GM18526 (cell line): ENCODE data around the gene BMPR1B.

Source experiments
- POLR2A ChIP-seq: IDR thresholded peaks from 3 replicates; pipeline ENCODE4 v1.6.1; 2011; ENCODE audit not compliant: insufficient read length; ENCODE audit errors: extremely low read depth

Gene BMPR1B

GRCh38 chr4:94913316-94913715 lies 155.6 kb downstream of the BMPR1B start:
- TF ChIP-seq POLR2A: no peak

DNA sequence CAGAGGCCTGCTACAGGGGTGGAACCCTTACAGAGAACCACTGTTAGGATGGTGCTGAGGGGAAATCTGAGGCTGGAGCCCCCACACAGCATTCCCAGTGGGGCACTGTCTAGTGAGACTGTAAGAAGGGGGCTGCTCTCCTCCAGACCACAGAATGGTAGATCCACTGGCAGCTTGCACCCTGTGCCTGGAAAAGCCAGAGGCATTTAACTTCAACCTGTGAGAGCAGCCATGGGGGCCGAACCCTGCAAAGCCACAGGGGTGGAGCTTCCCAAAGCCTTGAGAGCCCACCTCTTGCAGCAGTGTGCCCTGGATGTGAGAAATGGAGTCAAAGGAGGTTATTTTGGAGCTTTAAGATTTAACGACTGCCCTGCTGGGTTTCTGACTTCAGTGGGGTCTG lies 159.4 kb downstream of the BMPR1B start:
- no peak for TF ChIP-seq POLR2A

DNA sequence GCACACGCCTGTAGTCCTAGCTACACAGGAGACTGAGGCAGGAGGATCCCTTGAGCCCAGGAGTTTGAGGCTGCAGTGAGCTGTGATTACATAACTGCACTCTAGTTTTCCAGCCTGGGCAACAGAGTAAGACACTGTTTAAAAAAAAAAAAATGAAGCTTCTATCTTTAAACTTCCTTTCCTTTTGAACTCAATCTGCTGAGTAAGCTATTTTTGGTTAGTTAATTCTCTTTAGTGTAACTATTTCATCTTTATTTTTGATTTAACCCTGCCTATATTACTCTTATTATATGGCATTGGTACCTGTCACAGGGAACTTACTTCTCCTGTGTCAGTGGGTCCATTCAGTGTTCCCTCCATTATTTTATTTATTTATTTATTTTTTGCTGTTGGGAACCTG lies 160.8 kb downstream of the BMPR1B start:
- TF ChIP-seq POLR2A: no peak

DNA sequence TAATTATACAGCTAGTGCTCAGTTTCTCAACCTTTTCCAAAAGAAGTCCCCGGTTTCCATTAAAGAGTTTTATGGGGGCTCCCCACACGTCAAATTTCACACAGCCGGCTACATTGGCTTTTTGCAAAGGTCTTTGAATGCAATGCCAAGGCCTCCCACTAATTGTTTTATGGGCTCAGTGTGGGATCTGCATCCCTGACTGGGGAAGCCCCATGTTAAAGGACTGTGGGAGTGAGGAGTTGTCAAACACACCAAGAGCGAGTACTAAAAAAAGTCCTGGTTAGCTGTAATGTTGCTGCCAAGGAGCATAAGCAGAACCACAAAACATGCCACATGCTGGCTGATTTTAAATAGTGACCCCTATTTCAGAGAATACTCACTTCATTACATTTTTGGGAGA lies 162.6 kb downstream of the BMPR1B start:
- TF ChIP-seq POLR2A: no peak

DNA sequence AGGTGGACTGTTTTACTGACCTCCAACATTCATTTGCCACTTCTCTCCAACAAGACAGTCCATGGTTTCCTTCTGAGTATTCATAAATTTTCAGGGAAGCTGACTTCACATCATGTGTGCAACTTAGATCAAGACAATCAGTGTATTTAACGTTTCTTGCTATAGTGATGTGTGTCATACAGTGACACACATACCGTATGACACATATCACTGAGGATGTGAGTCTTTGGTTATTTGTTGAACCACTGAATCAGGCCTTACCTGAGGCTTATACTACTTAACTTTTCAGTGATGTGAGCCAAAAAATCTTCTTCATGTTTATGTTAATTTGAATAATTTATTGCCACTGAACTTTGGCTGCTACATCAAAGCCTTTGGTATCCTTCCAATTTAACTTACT lies 166.8 kb downstream of the BMPR1B start:
- no peak for TF ChIP-seq POLR2A

DNA sequence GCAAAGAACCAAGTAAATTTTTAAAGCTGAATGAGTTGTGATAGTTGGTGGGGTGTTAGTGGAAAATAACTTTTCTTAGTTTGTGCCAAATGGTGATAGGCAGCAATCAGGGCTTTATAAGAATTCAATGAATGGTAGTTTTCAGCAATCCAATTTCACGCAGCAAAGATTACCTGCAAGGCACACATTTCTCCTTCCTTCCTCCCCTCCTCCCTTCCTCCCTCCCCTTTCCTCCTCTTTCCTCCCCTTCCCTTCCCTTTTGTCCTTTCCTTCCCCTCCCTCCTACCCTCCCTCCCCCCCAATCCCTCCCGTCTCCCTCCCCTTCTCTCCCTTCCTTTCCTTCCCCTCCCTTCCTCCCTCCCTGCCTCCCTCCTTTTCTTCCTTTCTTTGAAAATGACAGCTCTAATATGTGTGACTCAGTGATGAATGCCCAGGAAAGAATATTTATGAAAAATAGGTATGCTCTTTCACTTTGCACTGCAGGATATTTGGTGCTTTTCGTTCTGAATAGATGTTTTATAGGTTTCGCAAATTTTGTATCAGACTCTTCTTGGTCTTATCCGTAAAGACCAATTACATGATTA lies 168.1 kb downstream of the BMPR1B start:
- TF ChIP-seq POLR2A: no peak

GRCh38 chr4:94926936-94927335 lies 169.2 kb downstream of the BMPR1B start:
- no peak for TF ChIP-seq POLR2A

DNA sequence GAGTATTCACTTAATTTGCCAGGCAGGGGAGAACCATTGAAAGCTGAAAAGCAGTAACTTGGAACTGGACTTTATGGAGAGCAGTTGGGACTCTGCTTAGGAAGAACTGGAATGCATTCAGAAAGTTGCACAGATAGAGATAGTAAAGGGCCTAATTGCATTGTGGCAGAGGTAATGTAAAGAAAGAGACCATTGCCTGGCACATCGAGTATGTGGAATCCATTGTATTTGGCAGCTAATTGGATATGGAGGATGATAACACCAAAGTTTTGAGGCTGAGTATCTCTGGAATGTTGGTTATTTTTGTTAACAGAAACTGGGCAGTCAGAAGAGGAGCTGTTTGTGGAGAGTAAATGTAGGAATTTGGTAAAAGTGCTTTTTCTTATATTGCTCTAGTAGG lies 169.9 kb downstream of the BMPR1B start:
- TF ChIP-seq POLR2A: no peak

DNA sequence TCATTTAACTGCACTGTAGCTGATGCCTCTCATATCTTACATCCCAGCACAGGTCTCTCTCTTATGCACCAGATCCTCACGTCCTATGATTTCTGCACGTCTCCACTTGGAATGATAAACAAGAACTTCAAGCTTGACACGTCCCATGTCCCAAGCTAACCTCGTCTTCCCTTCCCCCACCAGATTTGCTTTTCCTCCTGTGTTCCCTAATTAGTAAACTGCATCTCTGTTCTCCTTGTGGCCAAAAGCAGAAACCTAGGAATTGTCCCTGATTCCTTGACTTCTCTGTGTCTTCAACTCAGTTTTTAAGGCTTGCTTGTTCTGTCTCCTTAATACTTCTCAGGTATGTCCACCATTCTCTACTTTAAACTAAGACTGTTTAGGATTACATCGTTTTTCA lies 171.9 kb downstream of the BMPR1B start:
- TF ChIP-seq POLR2A: no peak

- TF ChIP-seq POLR2A: no peak
These were observed 173.9 kb downstream of the BMPR1B start for GRCh38 chr4:94931626-94932025.

GRCh38 chr4:94932366-94932765 lies 174.6 kb downstream of the BMPR1B start:
- no peak for TF ChIP-seq POLR2A

DNA sequence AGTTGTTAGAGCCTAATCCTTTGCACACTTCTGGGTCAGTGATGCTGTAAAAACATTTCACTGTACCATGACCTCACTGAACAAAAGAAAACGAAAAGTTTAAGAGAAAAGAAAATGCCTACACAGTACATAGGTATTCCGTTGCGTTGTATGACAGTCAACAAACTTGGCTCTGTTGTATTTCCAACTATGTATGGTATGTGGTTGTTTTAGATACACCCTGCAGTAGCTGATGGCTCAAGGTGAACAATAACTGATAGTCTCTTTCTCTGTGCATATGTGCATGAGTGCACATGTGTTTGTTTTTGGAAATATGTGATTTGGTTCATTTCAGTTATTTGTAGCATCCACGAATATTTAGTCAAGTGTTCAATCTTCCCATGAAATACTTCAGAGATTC lies 176.0 kb downstream of the BMPR1B start:
- TF ChIP-seq POLR2A: no peak

DNA sequence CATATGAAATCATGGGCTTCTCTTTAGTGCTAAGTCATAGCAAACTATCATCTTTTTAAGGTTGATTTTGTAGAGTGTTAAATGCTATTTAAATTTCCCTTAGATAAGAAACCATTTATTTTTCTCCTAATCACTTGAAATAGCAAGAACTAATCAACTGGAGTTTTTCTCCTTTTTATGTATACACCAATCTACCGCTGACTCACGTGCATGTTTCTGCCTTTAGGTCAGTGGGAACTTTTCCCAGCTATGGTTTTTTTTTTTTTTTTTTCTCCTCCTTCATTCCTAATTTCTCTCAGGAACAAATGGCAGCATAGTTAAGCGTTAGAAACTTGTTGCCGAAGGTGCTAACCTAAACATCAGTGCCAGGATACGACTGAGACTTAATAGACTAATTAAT lies 176.4 kb downstream of the BMPR1B start:
- TF ChIP-seq POLR2A: no peak

GRCh38 chr4:94934864-94935263 lies 177.1 kb downstream of the BMPR1B start:
- no peak for TF ChIP-seq POLR2A

GRCh38 chr4:94936854-94937253 lies 179.1 kb downstream of the BMPR1B start:
- TF ChIP-seq POLR2A: no peak

- no peak for TF ChIP-seq POLR2A
These were observed 182.2 kb downstream of the BMPR1B start for GRCh38 chr4:94939791-94940519.

- TF ChIP-seq POLR2A: no peak
These were observed 182.8 kb downstream of the BMPR1B start for GRCh38 chr4:94940520-94940908.
